GM21786 (cell line): Measurements from ENCODE around the gene FAM149B1.
A peak's percentile ranks its signal among the peaks of the same experiment; 100 is the strongest.
"Not testable (repeated sequence)": the region's sequence is repeated elsewhere in the genome, so short reads cannot be mapped to it uniquely, and the experiment has no call there.

Experiments used
- ATAC-seq: cut with Tn5 transposase; IDR thresholded peaks from one replicate; pipeline ENCODE4 v1.9.1; 2021; ENCODE audit not compliant: unreplicated experiment

FAM149B1 gene

GRCh38 chr10:73167783-73168464 lies at the start of gene FAM149B1, which contains the start of gene ECD:
Gene FAM149B1, plus strand, starts transcription at chr10:73168119. Its CDS starts 221 bp downstream, at chr10:73168340.
Gene ECD, minus strand, starts transcription at chr10:73168008. Its CDS starts 4,071 bp downstream, at chr10:73163937.
- ATAC-seq, result peak; percentile 83

GRCh38 chr10:73119457-73119856 lies 48.5 kb upstream of the FAM149B1 start:
- ATAC-seq, result no peak

DNA sequence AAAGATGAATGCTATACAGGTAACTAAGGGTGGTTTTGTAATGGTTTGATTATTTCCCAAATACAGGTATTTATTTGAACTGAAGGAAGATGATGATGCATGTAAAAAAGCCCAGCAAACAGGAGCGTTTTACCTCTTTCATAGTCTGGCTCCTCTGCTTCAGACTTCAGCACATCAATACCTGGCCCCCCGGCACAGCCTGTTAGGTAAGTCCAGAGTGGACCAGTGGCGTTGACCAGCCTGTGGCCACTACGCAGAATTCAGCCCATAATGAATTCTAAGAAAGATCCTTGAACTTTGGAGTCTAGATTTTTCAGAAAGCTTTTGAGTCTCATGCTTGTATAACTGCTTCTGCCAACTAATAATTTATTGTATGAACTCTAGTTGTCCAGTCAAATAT lies 48.0 kb upstream of the FAM149B1 start:
- ATAC-seq, result no peak

DNA sequence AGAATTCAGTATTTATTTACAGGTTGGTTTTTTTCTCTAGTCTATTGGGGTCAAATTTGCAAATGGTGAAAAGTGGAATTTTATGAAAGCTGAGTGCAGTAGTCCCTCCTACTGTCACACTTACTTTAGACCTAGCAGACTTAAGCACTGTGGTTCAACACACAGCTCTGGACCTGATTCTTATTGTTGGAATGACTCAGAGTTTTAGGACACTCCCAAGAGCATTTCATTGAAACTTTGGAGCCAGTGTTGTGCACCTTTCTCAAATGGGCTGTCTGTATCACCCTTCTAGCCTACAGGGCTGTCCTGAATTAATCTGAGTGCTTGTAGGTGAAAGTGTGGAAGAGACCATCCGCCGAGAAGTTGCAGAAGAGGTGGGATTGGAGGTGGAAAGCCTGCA lies 41.6 kb upstream of the FAM149B1 start:
- no peak for ATAC-seq

GRCh38 chr10:73131301-73131700 lies 36.6 kb upstream of the FAM149B1 start:
- no peak for ATAC-seq

GRCh38 chr10:73131913-73132686 lies 35.8 kb upstream of the FAM149B1 start:
- ATAC-seq, result no peak

- ATAC-seq, result no peak
Observed at GRCh38 chr10:73134727-73135126, 33.2 kb upstream of the FAM149B1 start.

DNA sequence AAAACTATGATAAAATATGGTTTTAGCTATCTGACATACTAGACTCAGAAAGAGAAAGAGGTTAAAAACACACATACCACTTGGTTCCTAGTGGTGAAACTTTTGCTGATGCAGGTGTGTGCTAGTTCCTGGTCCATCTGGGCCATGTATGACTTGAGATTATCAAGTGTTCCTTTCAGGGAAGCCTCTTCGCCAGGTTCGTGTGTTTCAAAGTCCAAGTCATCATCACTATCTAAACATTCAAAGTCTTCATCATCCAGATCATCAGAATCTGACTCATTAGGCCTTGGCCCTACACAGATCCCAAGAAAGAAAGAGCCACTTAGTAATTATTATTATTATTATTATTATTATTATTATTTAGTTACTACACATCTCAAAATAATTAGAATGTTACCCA lies 31.3 kb upstream of the FAM149B1 start:
- no peak for ATAC-seq

DNA sequence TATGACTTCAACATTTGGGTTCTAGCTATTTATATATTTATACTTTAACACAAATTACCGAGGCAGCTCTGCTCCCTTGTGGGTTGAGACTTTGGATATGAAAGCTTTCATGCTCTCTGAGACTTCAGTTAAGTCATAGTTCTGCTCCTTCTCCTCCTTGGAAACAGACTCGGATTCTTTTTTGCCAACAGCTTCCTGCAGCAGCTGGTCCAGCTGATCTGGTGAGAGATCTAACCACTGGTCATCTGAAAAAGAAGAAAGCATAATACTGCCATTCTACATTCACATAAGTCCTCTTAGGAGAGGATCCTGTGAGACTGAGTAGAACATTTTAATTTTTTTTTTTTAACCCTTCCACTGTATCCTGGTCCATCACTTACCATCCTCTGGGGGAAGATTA lies 28.7 kb upstream of the FAM149B1 start:
- no peak for ATAC-seq

- ATAC-seq, result no peak
Observed at GRCh38 chr10:73141603-73142002, 26.3 kb upstream of the FAM149B1 start.

GRCh38 chr10:73150633-73151413 lies 17.1 kb upstream of the FAM149B1 start:
- not testable (repeated sequence) for ATAC-seq

DNA sequence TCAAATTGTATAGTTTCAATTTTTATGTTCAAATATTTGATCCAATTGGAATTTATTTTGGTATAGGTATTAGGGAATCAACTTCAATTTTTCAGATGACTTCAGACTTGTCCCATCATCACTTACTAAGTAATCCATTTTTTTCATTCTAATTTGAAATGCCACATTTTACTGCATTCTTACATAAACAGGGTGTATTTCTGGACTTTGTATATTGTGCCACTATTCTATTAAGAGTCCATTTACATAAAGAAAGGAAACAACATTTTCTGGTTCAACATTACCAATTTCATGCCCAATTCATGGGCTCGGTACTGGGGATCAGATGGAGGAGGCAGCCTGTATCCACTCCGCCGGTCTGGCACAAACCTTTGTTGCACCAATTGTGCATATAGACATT lies 15.9 kb upstream of the FAM149B1 start:
- no peak for ATAC-seq

DNA sequence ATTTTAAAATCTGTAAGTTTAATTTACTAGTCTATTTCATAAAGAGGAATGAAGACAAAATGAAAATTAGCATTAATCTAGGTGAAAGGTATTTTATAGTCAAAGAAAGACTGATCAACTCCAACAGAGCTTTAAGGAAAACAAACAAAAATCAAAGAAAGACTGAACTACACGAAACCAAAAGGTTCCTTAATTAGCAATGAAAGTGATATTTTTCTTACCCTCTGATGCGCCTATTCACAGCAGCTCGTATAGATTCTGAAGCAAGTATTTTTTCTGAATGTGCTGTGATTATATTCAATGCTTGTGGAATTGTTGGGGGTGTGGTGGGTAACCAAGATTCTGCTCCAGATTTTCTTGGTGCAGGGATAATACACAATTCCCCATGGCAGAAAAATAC lies 11.9 kb upstream of the FAM149B1 start:
- ATAC-seq, result no peak

DNA sequence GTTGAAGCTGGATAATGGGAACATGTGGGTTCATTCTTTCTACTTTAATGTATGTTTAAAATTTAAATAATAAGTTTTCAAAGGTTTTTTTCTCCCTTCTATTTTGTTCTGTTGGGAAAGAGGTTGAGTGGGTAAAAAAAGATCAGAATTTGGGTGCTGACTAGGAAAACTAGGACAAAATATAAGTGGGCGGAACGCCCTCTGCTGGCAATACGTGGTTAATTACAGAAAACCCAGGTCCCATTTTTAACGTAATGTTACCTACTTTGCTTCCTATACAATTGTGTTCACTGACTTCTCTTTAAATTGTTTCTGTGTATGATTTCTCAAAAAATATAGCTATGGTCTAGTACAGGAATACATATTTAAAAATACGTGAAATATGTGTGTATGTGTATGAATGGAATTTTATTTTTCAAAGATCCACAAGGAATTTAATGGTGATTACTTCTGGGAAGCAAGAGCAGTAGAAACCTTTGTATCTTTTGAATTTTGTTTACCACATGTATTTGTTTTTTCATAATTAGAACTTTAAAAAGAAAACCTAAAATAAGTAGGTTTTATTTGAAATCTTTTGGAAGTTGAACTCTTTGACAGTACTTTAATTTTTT lies 8.8 kb upstream of the FAM149B1 start:
- no peak for ATAC-seq

DNA sequence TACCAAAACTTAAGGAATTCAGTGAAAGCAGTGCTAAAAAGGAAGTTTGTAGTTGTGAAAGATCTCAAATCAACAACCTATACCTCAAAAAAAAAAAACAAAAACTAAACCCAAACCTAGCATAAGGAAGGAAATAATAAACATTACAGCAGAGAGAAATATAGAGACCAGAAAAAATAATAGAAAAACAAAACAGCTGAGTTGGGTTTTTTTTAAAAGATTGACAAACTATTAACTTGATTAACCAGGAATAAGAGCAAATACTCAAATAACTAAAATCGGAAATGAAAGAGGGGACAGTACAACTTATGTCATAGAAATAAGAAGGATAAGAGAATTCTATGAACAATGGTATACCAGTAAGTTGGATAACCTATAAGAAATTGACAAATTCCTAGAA lies 6.8 kb upstream of the FAM149B1 start:
- ATAC-seq, result no peak

DNA sequence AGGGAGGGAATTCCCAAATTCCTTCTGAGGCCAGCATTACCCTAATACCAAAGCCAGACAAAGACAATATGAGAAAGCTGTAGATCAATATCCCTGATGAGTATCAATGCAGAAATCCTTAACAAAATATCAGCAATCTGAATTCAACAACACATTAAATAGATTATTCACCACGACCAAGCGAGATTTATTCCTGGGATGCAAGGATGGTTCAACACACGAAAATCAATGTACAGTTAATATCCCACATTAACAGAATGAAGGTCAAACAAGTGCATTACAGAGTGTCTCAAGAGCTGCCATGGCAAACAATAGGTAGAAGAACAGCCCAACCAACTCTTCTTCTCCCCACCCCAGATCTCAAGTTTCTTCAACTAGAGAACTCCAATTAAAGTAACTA lies 6.3 kb upstream of the FAM149B1 start:
- no peak for ATAC-seq

DNA sequence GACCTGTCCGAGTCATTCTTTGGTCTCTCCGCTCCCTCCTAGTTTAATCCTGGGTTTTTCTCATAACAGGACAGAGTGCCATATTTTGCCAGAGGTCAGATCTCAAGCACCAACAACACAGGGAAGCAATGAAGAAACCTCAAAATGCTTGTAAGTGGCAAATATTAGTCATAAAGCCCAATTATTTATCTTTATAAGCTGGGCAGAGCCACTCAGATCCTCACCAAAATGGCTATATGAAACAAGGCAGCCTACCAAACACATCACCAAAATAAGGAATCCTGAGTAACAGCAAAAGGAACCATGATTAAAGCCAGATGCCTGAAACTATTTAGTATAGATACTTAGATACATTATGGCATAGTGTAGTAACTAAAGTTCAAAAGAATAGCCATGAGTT lies 4.8 kb upstream of the FAM149B1 start:
- no peak for ATAC-seq

- ATAC-seq, result no peak
Observed at GRCh38 chr10:73166972-73167371, 947 bp upstream of the FAM149B1 start.

DNA sequence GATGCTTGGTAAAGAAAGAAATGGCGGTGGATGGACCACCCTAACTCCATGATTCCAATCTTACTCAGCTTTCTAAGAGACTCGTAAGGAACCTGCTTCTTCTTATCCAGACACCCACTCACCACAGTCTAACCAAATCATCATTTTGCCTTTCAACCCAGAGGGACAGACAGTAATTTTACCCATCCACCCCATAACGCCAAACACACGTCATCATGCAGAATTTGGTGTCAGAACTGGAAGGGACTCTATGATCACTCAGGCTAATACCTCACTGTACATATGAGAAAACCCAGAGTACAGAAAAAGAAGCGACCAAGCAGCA lies 499 bp upstream of the FAM149B1 start:
- ATAC-seq, result no peak

DNA sequence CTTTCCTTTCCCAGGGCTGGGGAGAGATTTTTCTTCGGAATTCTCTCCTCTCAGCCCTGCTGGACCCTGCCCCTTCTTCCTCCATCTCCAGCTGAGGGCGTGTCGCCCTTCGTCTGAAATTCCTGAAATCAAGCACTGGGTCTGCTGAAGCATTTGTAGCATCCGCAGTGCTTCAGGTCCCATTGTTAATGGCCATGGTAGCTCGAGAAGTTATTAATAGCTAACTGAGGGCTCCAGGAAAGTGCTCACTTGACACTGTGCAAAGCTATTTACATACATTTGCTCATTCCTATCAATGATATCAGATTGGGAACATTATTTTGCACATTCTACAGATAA lies 515 bp downstream of the FAM149B1 start:
- ATAC-seq, result peak; percentile 27

GRCh38 chr10:73169320-73169719 lies 1.4 kb downstream of the FAM149B1 start:
- ATAC-seq, result no peak

DNA sequence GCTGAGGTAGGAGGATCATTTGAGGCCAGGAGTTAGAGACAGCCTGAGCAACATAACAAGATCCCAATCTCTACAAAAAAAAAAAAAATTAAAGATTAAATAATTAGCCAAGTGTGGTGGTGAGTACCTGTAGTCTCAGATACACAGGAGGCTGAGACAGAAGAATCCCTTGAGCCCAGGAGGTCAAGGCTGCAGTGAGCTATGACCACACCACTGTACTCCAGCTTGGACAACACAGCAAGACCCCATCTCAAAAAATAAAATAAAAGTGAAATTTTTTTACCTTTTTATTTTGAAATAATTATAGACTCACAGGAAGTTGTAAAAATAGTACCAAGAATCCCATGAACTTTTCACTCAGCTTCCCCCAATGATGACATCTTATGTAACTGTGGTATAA lies 4.9 kb downstream of the FAM149B1 start:
- ATAC-seq, result no peak
